SIG-M5 treated with dmso at 0.1 percent for 504 hours (cell line): ENCODE measurements around the gene ECHS1.

ENCODE experiments used
- DNase-seq: peaks from one replicate; lab custom pipeline; 2025; ENCODE audit not compliant: unreplicated experiment; lab: John Stamatoyannopoulos, UW

The ECHS1 gene

GRCh38 chr10:133359554-133359971 lies 13.6 kb downstream of the ECHS1 start:
- DNase-seq, result no peak

- no peak for DNase-seq
Measured at GRCh38 chr10:133358925-133359310, 14.2 kb downstream of the ECHS1 start.

- no peak for DNase-seq
Measured at GRCh38 chr10:133358162-133358924, 14.8 kb downstream of the ECHS1 start.

- peak; percentile 69 for DNase-seq
Measured at GRCh38 chr10:133357285-133358161, 15.6 kb downstream of the ECHS1 start, which contains the start of gene FUOM. Gene FUOM (minus strand): TSS chr10:133358019. CDS start chr10:133358007, 12 bp downstream.

GRCh38 chr10:133356549-133357284 lies 16.4 kb downstream of the ECHS1 start:
- DNase-seq, result no peak

GRCh38 chr10:133355991-133356390 lies 17.2 kb downstream of the ECHS1 start:
- DNase-seq, result no peak

GRCh38 chr10:133355266-133355665 lies 17.9 kb downstream of the ECHS1 start:
- no peak for DNase-seq

- no peak for DNase-seq
Measured at GRCh38 chr10:133354672-133355240, 18.4 kb downstream of the ECHS1 start.

- no peak for DNase-seq
Measured at GRCh38 chr10:133353988-133354605, 19.1 kb downstream of the ECHS1 start.

GRCh38 chr10:133353202-133353959 lies 19.8 kb downstream of the ECHS1 start:
- no peak for DNase-seq

- no peak for DNase-seq
Measured at GRCh38 chr10:133351408-133352318, 21.5 kb downstream of the ECHS1 start.

- DNase-seq, result no peak
Measured at GRCh38 chr10:133350950-133351329, 22.2 kb downstream of the ECHS1 start.

GRCh38 chr10:133350283-133350949 lies 22.7 kb downstream of the ECHS1 start:
- DNase-seq, result no peak

- DNase-seq, result no peak
Measured at GRCh38 chr10:133349577-133350011, 23.6 kb downstream of the ECHS1 start.

- DNase-seq, result no peak
Measured at GRCh38 chr10:133349160-133349568, 24.0 kb downstream of the ECHS1 start.

- DNase-seq, result no peak
Measured at GRCh38 chr10:133347710-133348517, 25.2 kb downstream of the ECHS1 start.

- no peak for DNase-seq
Measured at GRCh38 chr10:133346413-133346812, 26.7 kb downstream of the ECHS1 start.
